Measurements from ENCODE around the gene LRTM2. TPM values are rescaled to one million over a fixed set of nuclear protein-coding genes. Genes with fewer than 3 reads are reported as not detected.

Gene LRTM2
- total and polyA plus RNA-seq, 12 donors = 0.06 TPM; not detected in 11

DNA sequence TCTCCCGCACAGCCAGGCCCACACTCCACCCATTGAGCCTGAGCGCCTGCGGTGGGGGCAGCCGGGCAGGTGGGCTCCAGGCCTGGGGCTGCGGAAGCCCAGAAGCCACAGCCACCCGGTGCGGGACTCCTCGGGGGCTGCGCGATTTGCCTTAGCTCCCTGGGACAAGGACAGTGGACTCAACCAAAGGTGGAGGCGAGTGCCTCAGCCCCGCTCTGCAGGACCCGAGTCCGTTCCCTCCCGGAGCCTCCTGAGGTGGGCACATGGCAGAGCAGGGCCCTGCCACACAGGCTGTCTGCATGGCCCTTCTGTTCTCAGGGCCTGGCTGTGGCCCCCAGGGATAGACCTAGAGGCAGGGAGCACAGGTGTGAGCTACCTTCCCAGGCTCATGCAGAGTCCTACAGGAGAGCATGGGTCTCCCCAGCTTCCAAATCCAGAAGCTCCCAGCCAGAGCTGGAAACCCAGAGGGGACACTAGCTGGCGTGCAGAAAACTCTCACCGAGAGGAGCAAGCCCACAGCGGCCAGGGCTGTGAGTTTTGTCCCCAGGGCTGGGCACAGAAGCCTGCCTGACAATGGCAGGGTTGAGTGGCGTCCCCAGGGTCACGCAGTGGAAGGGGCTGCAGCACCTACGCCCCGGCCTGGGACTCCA is 22.2 kb upstream of the LRTM2 start:
- H3K36me3 ChIP-seq (replicated peaks in 1 of 2) = no peaks in the 10 kb centered on the region
- H3K27ac ChIP-seq = peak overlapping the region in 1 of 5 donors; percentile 84
- no peak for TF ChIP-seq POLR2A (IDR thresholded peaks at IDR 0.05)
- TF ChIP-seq, protein P1, sequence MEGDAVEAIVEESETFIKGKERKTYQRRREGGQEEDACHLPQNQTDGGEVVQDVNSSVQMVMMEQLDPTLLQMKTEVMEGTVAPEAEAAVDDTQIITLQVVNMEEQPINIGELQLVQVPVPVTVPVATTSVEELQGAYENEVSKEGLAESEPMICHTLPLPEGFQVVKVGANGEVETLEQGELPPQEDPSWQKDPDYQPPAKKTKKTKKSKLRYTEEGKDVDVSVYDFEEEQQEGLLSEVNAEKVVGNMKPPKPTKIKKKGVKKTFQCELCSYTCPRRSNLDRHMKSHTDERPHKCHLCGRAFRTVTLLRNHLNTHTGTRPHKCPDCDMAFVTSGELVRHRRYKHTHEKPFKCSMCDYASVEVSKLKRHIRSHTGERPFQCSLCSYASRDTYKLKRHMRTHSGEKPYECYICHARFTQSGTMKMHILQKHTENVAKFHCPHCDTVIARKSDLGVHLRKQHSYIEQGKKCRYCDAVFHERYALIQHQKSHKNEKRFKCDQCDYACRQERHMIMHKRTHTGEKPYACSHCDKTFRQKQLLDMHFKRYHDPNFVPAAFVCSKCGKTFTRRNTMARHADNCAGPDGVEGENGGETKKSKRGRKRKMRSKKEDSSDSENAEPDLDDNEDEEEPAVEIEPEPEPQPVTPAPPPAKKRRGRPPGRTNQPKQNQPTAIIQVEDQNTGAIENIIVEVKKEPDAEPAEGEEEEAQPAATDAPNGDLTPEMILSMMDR (IDR thresholded peaks at IDR 0.05) = no peak
- DNase-seq = peak in 3 of 7 donors; percentile 18 to 50 (median 25)
- H3K4me3 ChIP-seq = no peak overlapping the region
- no peaks in the 10 kb centered on the region for H3K9me3 ChIP-seq (replicated peaks in 1 of 3)
- WGBS, 4 donors = 87 to 94% (median 91%) methylated on average over 9 to 22 of the region's 22 CpGs
- intact Hi-C loops (cut with DNase I) = loop anchor here (2.0 to 10.0 kb wide), 5 partner anchors 141 to 787 kb away; no protein-coding TSS in a partner anchor
- peaks cover 11 to 18% of the 10 kb centered on the region in 2 donors for H3K4me1 ChIP-seq (replicated peaks in 1 of 2)
- H3K27me3 ChIP-seq = no peaks in the 10 kb centered on the region

DNA sequence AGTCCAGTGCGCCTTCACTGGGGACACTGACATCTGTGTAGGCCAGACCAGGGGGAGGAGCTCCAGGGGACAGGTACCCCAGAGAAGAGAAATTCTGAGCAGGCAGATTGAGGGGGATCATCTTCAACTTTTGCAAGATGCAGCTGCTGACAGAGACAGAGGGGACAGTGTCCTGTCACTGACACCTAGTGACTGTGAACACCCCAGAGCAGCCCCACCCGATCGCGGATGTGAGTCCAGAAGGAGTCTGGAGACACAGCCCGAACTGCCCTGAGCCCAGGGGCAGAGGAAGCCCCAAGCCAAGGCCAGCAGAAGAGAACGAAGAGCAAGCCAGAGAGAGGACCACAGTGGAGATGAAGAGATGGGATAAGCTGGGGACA is 21.7 kb upstream of the LRTM2 start:
- intact Hi-C loops (cut with DNase I) = loop anchor here (5.0 to 10.0 kb wide), 3 partner anchors 234 to 786 kb away; no protein-coding TSS in a partner anchor
- Histone ChIP-seq H3K9me3 (replicated peaks in 1 of 3) (no peaks in the 10 kb centered on the region), H3K27me3 (no peaks in the 10 kb centered on the region), H3K27ac (no peak overlapping the region), H3K4me3 (no peak overlapping the region), H3K36me3 (replicated peaks in 1 of 2) (no peaks in the 10 kb centered on the region), H3K4me1 (replicated peaks in 1 of 2) (peaks cover 11 to 18% of the 10 kb centered on the region in 2 donors)
- TF ChIP-seq, protein P1 (IDR thresholded peaks at IDR 0.05) = no peak
- TF ChIP-seq POLR2A (IDR thresholded peaks at IDR 0.05) = no peak
- 94 to 100% (median 95%) methylated on average over 5 to 6 of the region's 6 CpGs for WGBS, 4 donors
- peak in 3 of 7 donors; percentile 12 to 52 (median 19) for DNase-seq

DNA sequence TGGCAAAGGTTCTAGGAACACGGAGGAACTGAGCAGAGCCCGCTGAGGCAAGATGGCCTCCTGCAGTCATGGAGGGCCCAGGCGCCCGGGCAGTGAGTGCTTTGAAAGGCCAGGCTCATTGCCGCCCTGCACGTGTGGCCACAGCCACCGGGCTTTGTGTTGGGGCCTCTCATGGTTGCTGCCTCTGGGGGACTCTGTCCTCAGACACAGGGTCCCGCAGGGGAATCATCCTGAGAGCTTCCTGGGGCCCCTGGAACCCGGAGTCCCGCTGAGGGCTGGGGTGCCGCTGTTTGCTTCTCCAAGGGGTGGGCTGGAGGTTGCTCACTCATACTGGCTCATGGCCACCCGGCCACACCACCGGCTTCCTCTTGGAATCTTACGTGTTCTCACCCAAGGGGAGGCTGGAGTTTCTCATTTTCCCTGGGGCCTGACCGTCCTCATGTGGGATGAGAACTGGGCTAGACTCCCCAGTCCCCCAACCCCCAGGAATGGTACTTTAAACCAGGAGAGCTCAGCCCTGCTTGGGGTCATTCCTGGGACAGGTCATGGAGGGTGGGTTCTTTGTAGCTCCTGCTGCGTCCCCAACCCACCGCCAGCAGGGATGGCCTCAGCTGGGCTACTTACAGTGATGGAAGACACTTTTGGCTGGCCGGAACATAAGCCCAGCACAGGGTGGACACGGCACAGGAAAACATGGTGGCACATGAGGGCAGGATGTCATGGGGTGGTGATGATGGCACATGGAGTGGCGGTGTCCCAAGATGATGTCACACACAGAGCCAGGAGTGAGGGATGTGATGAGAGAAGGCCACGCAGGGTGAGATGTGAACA is 21.1 kb upstream of the LRTM2 start:
- peak in 5 of 7 donors; percentile 6 to 49 (median 16) for DNase-seq
- no peaks in the 10 kb centered on the region for H3K36me3 ChIP-seq (replicated peaks in 1 of 2)
- intact Hi-C loops (cut with DNase I) = loop anchor here (5.0 to 10.0 kb wide), 3 partner anchors 233 to 786 kb away; no protein-coding TSS in a partner anchor
- H3K27ac ChIP-seq = no peak overlapping the region
- WGBS, 4 donors = 91 to 94% (median 92%) methylated on average over 13 to 21 of the region's 21 CpGs
- peaks cover 11 to 18% of the 10 kb centered on the region in 2 donors for H3K4me1 ChIP-seq (replicated peaks in 1 of 2)
- no peak overlapping the region for H3K4me3 ChIP-seq
- no peaks in the 10 kb centered on the region for H3K9me3 ChIP-seq (replicated peaks in 1 of 3)
- no peaks in the 10 kb centered on the region for H3K27me3 ChIP-seq
- TF ChIP-seq POLR2A (IDR thresholded peaks at IDR 0.05) = no peak
- TF ChIP-seq, protein P1 (IDR thresholded peaks at IDR 0.05) = no peak

DNA sequence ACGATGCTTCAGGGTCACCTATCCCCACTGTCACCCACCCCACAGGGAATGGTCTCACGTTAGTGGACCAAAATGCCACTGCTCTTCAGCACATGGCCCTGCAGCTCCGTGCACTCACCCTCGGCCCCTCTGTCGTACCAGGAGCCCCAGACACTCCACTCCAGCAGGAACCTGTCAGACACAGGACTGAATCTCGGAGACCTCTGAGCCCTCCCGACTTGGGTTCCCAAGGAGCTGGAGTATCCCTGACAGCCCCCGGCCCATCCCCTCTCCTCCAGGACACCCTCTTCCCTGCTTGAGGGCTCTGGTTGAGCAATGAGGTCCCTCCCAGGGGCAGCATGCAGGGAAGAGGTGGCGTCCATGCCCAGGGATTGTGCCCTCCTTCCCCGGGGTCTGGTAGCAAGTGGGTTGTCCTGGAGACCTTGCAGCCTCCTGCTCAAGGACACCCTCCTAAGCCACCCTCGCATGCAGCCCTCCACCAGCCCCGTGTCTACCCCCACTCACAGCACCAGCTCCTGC is 20.4 kb upstream of the LRTM2 start:
- 79 to 83% (median 80%) methylated on average over 5 to 12 of the region's 12 CpGs for WGBS, 4 donors

More for the DNA sequence above, 20.4 kb upstream of the LRTM2 start:
- Histone ChIP-seq H3K4me3 (no peak overlapping the region), H3K36me3 (replicated peaks in 1 of 2) (no peaks in the 10 kb centered on the region), H3K4me1 (replicated peaks in 1 of 2) (peaks cover 13 to 18% of the 10 kb centered on the region in 2 donors), H3K27me3 (no peaks in the 10 kb centered on the region), H3K27ac (no peak overlapping the region), H3K9me3 (replicated peaks in 1 of 3) (no peaks in the 10 kb centered on the region)
- TF ChIP-seq, protein P1 (IDR thresholded peaks at IDR 0.05) = no peak
- intact Hi-C loops (cut with DNase I) = loop anchor here (5.0 to 10.0 kb wide), 3 partner anchors 232 to 785 kb away; no protein-coding TSS in a partner anchor
- DNase-seq = peak in 3 of 7 donors; percentile 12 to 48 (median 15)
